OCI-LY1 (cell line): ENCODE results near the gene ZBED3.

Experiments used
- H2AFZ ChIP-seq: fragments of 200-600 bp; sonication (generic), shearing (Covaris generic); 2 replicates; pipeline ENCODE4 v1.6.0; 2014; ENCODE audit warnings: antibody characterized with exemption, mild to moderate bottlenecking, low read length
- H3F3A ChIP-seq: fragments of 200-600 bp; sonication (generic), shearing (Covaris generic); 2 replicates; pipeline ENCODE4 v1.6.0; 2014; ENCODE audit warnings: mild to moderate bottlenecking, antibody characterized with exemption, low read length, moderate library complexity; ENCODE audit not compliant: insufficient read depth
- H3K27ac ChIP-seq: fragments of 200-600 bp; sonication (generic); 2 replicates; pipeline ENCODE4 v1.5.1; 2014; ENCODE audit warnings: low read length, mixed run types, mild to moderate bottlenecking, low read depth; ENCODE audit not compliant: poor library complexity, severe bottlenecking
- H3K27me3 ChIP-seq: fragments of 200-600 bp; sonication (generic); 2 replicates; pipeline ENCODE4 v1.6.0; 2014; ENCODE audit warnings: antibody characterized with exemption, mild to moderate bottlenecking, low read length, moderate library complexity; ENCODE audit not compliant: insufficient read depth
- H3K36me3 ChIP-seq: fragments of 200-600 bp; sonication (generic); 2 replicates; pipeline ENCODE4 v1.6.1; 2014; ENCODE audit warnings: mild to moderate bottlenecking, antibody characterized with exemption, low read length, moderate library complexity, mixed read lengths; ENCODE audit not compliant: insufficient read depth
- H3K4me1 ChIP-seq: fragments of 200-600 bp; sonication (generic); 2 replicates; pipeline ENCODE4 v1.5.1; 2014; ENCODE audit warnings: mild to moderate bottlenecking, low read length, moderate library complexity; ENCODE audit not compliant: insufficient read depth, severe bottlenecking
- H3K4me2 ChIP-seq: fragments of 200-600 bp; sonication (generic), shearing (Covaris generic); 2 replicates; pipeline ENCODE4 v1.6.1; 2014; ENCODE audit warnings: low read length
- H3K4me3 ChIP-seq: fragments of 200-600 bp; sonication (generic); 2 replicates; pipeline ENCODE4 v1.5.1; 2014; ENCODE audit warnings: low read length, low read depth, mild to moderate bottlenecking, mixed read lengths; ENCODE audit not compliant: poor library complexity, severe bottlenecking
- H3K79me2 ChIP-seq: fragments of 200-600 bp; shearing (Covaris generic); 2 replicates; pipeline ENCODE4 v1.6.1; 2016; ENCODE audit warnings: mixed run types, low read length, mixed read lengths; ENCODE audit not compliant: insufficient read depth
- H3K9ac ChIP-seq: fragments of 200-600 bp; sonication (generic), shearing (Covaris generic); 2 replicates; pipeline ENCODE4 v1.6.1; 2014; ENCODE audit warnings: mild to moderate bottlenecking, low read length, mixed read lengths
- H3K9me2 ChIP-seq: fragments of 200-600 bp; sonication (generic), shearing (Covaris generic); 2 replicates; pipeline ENCODE4 v1.6.1; 2014; ENCODE audit warnings: low read depth, mild to moderate bottlenecking, low read length, mixed read lengths
- H3K9me3 ChIP-seq: fragments of 200-600 bp; shearing (Covaris generic); 2 replicates; pipeline ENCODE4 v1.6.1; 2014; ENCODE audit warnings: low read length, mixed read lengths
- H4K20me1 ChIP-seq: fragments of 200-600 bp; sonication (generic), shearing (Covaris generic); 2 replicates; pipeline ENCODE4 v1.6.0; 2016; ENCODE audit warnings: mild to moderate bottlenecking, low read length; ENCODE audit not compliant: insufficient read depth
- CTCF ChIP-seq: fragments of 200-600 bp; sonication (generic), shearing (Covaris generic); IDR thresholded peaks from 2 replicates; pipeline ENCODE4 v1.5.1; 2017; ENCODE audit warnings: mild to moderate bottlenecking, antibody characterized with exemption, low read length, moderate library complexity, mixed read lengths
- EZH2 ChIP-seq: fragments of 200-600 bp; sonication (generic), shearing (Covaris generic); IDR thresholded peaks from 2 replicates; pipeline ENCODE4 v1.8.0; 2017; ENCODE audit warnings: borderline replicate concordance, mixed run types, mild to moderate bottlenecking, antibody characterized with exemption, low read length, moderate library complexity, mixed read lengths

Gene ZBED3

GRCh38 chr5:77066823-77067442 is 20.2 kb downstream of the ZBED3 start:
- no peaks in the 10 kb centered on the region for H3F3A ChIP-seq
- H3K4me1 ChIP-seq: no peaks in the 10 kb centered on the region
- no peaks in the 10 kb centered on the region for H3K79me2 ChIP-seq
- TF ChIP-seq CTCF (no peak), EZH2 (no peak)
- no peak overlapping the region for H3K27ac ChIP-seq
- no peaks in the 10 kb centered on the region for H3K9me3 ChIP-seq
- H3K4me3 ChIP-seq: no peak overlapping the region
- peaks cover 68% of the 10 kb centered on the region for H3K36me3 ChIP-seq
- H4K20me1 ChIP-seq: no peaks in the 10 kb centered on the region; the same call in 1 of the 2 replicates
- H2AFZ ChIP-seq: no peak overlapping the region
- no peaks in the 10 kb centered on the region for H3K9me2 ChIP-seq
- no peak overlapping the region for H3K9ac ChIP-seq
- H3K27me3 ChIP-seq: no peaks in the 10 kb centered on the region
- no peak overlapping the region for H3K4me2 ChIP-seq

- no peaks in the 10 kb centered on the region for H3F3A ChIP-seq
- TF ChIP-seq CTCF: no peak
- TF ChIP-seq EZH2: no peak
- H3K9me3 ChIP-seq: no peaks in the 10 kb centered on the region
- H2AFZ ChIP-seq: no peak overlapping the region
- no peaks in the 10 kb centered on the region; the same call in 1 of the 2 replicates for H4K20me1 ChIP-seq
- peaks cover 75% of the 10 kb centered on the region for H3K36me3 ChIP-seq
- no peaks in the 10 kb centered on the region for H3K27me3 ChIP-seq
- no peaks in the 10 kb centered on the region for H3K9me2 ChIP-seq
- no peak overlapping the region for H3K9ac ChIP-seq
- H3K4me1 ChIP-seq: no peaks in the 10 kb centered on the region
- no peak overlapping the region for H3K4me3 ChIP-seq
- H3K4me2 ChIP-seq: no peak overlapping the region
- H3K79me2 ChIP-seq: no peaks in the 10 kb centered on the region
- H3K27ac ChIP-seq: no peak overlapping the region
Measured at GRCh38 chr5:77066184-77066583, 20.9 kb downstream of the ZBED3 start.

GRCh38 chr5:77065256-77065655 is 21.8 kb downstream of the ZBED3 start:
- H4K20me1 ChIP-seq: no peaks in the 10 kb centered on the region; the same call in 1 of the 2 replicates
- TF ChIP-seq EZH2 (no peak), CTCF (no peak)
- H3K79me2 ChIP-seq: no peaks in the 10 kb centered on the region
- no peak overlapping the region for H3K4me3 ChIP-seq
- peaks cover 77% of the 10 kb centered on the region for H3K36me3 ChIP-seq
- H3K4me1 ChIP-seq: no peaks in the 10 kb centered on the region
- H3K9ac ChIP-seq: no peak overlapping the region
- H3K9me2 ChIP-seq: no peaks in the 10 kb centered on the region
- H2AFZ ChIP-seq: no peak overlapping the region
- no peak overlapping the region for H3K27ac ChIP-seq
- no peak overlapping the region for H3K4me2 ChIP-seq
- H3F3A ChIP-seq: no peaks in the 10 kb centered on the region
- no peaks in the 10 kb centered on the region for H3K9me3 ChIP-seq
- no peaks in the 10 kb centered on the region for H3K27me3 ChIP-seq
